ENCODE measurements around the gene SPART. TPM values are rescaled to one million over a fixed set of nuclear protein-coding genes. Genes with fewer than 3 reads are reported as not detected.

SPART gene
- total RNA-seq, 1 experiment from 2014 or later, result 60.6 TPM

- Histone ChIP-seq H2AFZ (ENCODE audit: low read length) (no peak overlapping the region), H3K23me2 (ENCODE audit: insufficient read length, low read depth, low read length, poor library complexity, severe bottlenecking) (no peaks in the 10 kb centered on the region), H3K23ac (ENCODE audit: insufficient read length, low read depth, low read length) (no peak overlapping the region), H3K14ac (ENCODE audit: insufficient read depth, low read length) (no peak overlapping the region), H2AK5ac (ENCODE audit: insufficient read length, low read length) (no peak overlapping the region), H3T11ph (ENCODE audit: low read length) (no peak overlapping the region), H3K4me1 (ENCODE audit: insufficient read depth, low read length) (no peaks in the 10 kb centered on the region), H2BK12ac (ENCODE audit: insufficient read length, low read depth, low read length) (no peak overlapping the region), H3K9me3 (ENCODE audit: control insufficient read depth, low read depth, low read length) (no peaks in the 10 kb centered on the region), H3K9ac (ENCODE audit: extremely low read depth, insufficient read length, low read length) (no peak overlapping the region), H2BK15ac (ENCODE audit: low read depth, low read length) (no peak overlapping the region), H4K20me1 (ENCODE audit: control insufficient read depth, insufficient read depth, insufficient read length) (no peaks in the 10 kb centered on the region), H3K56ac (ENCODE audit: insufficient read length, low read depth, low read length) (no peak overlapping the region), H3K18ac (ENCODE audit: insufficient read length, low read depth, low read length) (no peak overlapping the region), H3K4me2 (ENCODE audit: insufficient read depth, insufficient read length, low read length) (no peak overlapping the region), H3K4ac (ENCODE audit: low read depth, low read length) (no peak overlapping the region), H4K91ac (ENCODE audit: insufficient read length, low read depth, low read length) (no peak overlapping the region), H3K79me1 (ENCODE audit: insufficient read depth, low read depth, low read length, poor library complexity, severe bottlenecking) (no peaks in the 10 kb centered on the region), H4K8ac (replicated peaks; ENCODE audit: insufficient read length, low read depth, low read length) (no peak overlapping the region), H3K27ac (ENCODE audit: insufficient read length, low read depth, low read length) (no peak overlapping the region), H2BK20ac (ENCODE audit: low read depth, low read length, poor library complexity, severe bottlenecking) (no peak overlapping the region), H2BK5ac (ENCODE audit: insufficient read length, low read length) (no peak overlapping the region), H2BK120ac (ENCODE audit: low read depth, low read length, poor library complexity, severe bottlenecking) (no peak overlapping the region), H3K79me2 (ENCODE audit: insufficient read depth, low read length) (no peaks in the 10 kb centered on the region), H3K27me3 (ENCODE audit: insufficient read depth, low read length) (no peaks in the 10 kb centered on the region), H4K5ac (ENCODE audit: insufficient read length, low read depth, low read length) (no peak overlapping the region)
- no peak for TF ChIP-seq CTCF (conservative IDR thresholded peaks at IDR 0.05)
- Mint-ChIP-seq H3K4me1 (peaks cover 0 to 2% of the 10 kb centered on the region in 2 experiments; a peak in 2 of 4 replicates), H3K4me3 (no peak overlapping the region), H3K9me3 (peaks cover 0 to 3% of the 10 kb centered on the region in 2 experiments; a peak in 1 of 5 replicates), H3K27ac (no peak overlapping the region), H3K27me3 (ENCODE audit: low read depth) (peaks cover 2% of the 10 kb centered on the region; the same call in 1 of the 2 replicates), H3K36me3 (ENCODE audit: insufficient read depth in 1 of 3, low read depth in 3 of 3) (peaks cover 0 to 4% (median 3%) of the 10 kb centered on the region in 3 experiments; a peak in 3 of 7 replicates)
- no CpG with 5 or more reads among the region's 1 CpG for WGBS (ENCODE audit: extremely low coverage, insufficient read length, low lambda C conversion rate)
- no peak for DNase-seq
Observed at GRCh38 chr13:36354842-36355623, 8.8 kb upstream of the SPART start.

Data from H9 (cell line).